Measurements from ENCODE around the gene USP3.

Gene USP3

GRCh38 chr15:63593705-63594671 is 89.6 kb downstream of the USP3 start:
- Histone ChIP-seq H3K27me3 (ENCODE audit: insufficient read depth, low read length, poor library complexity, severe bottlenecking) (no peaks in the 10 kb centered on the region), H3K4me1 (ENCODE audit: insufficient read depth, low read length, poor library complexity, severe bottlenecking) (peaks cover 9% of the 10 kb centered on the region), H3K4me3 (ENCODE audit: low read length, poor library complexity, severe bottlenecking) (no peak overlapping the region), H3K9me2 (replicated peaks; ENCODE audit: low read depth, low read length) (no peaks in the 10 kb centered on the region), H3K79me2 (ENCODE audit: insufficient read depth, low read length) (no peaks in the 10 kb centered on the region), H3K9ac (ENCODE audit: low read depth, low read length, poor library complexity, severe bottlenecking) (no peak overlapping the region), H3K9me3 (ENCODE audit: insufficient read depth, low read depth, low read length) (no peaks in the 10 kb centered on the region), H4K20me1 (ENCODE audit: insufficient read depth, low read length, poor library complexity, severe bottlenecking) (no peaks in the 10 kb centered on the region), H3F3A (ENCODE audit: low read depth) (no peaks in the 10 kb centered on the region), H3K36me3 (ENCODE audit: insufficient read depth, low read length) (peaks cover 50% of the 10 kb centered on the region), H3K4me2 (ENCODE audit: low read depth, low read length, poor library complexity, severe bottlenecking) (no peak overlapping the region), H2AFZ (ENCODE audit: low read length) (no peak overlapping the region)
- TF ChIP-seq EZH2phosphoT487 (IDR thresholded peaks at IDR 0.05; ENCODE audit: borderline replicate concordance) = no peak
- TF ChIP-seq CTCF (conservative IDR thresholded peaks at IDR 0.05; ENCODE audit: low read length) = no peak

GRCh38 chr15:63595065-63595464 is 90.7 kb downstream of the USP3 start:
- H3K4me2 ChIP-seq (ENCODE audit: low read depth, low read length, poor library complexity, severe bottlenecking) = no peak overlapping the region
- TF ChIP-seq EZH2phosphoT487 (IDR thresholded peaks at IDR 0.05; ENCODE audit: borderline replicate concordance) (no peak), CTCF (conservative IDR thresholded peaks at IDR 0.05; ENCODE audit: low read length) (no peak)

GRCh38 chr15:63595688-63596087 is 91.3 kb downstream of the USP3 start:
- no peaks in the 10 kb centered on the region for H4K20me1 ChIP-seq (ENCODE audit: insufficient read depth, low read length, poor library complexity, severe bottlenecking)
- no peaks in the 10 kb centered on the region for H3K9me2 ChIP-seq (replicated peaks; ENCODE audit: low read depth, low read length)
- no peaks in the 10 kb centered on the region for H3K27me3 ChIP-seq (ENCODE audit: insufficient read depth, low read length, poor library complexity, severe bottlenecking)
- H3K36me3 ChIP-seq (ENCODE audit: insufficient read depth, low read length) = peaks cover 33% of the 10 kb centered on the region; the same call in 1 of the 2 replicates
- H3K79me2 ChIP-seq (ENCODE audit: insufficient read depth, low read length) = peaks cover 6% of the 10 kb centered on the region
- no peaks in the 10 kb centered on the region for H3F3A ChIP-seq (ENCODE audit: low read depth)
- H2AFZ ChIP-seq (ENCODE audit: low read length) = no peak overlapping the region
- no peaks in the 10 kb centered on the region for H3K9me3 ChIP-seq (ENCODE audit: insufficient read depth, low read depth, low read length)
- no peak overlapping the region for H3K9ac ChIP-seq (ENCODE audit: low read depth, low read length, poor library complexity, severe bottlenecking)
- TF ChIP-seq EZH2phosphoT487 (IDR thresholded peaks at IDR 0.05; ENCODE audit: borderline replicate concordance) = no peak
- no peak for TF ChIP-seq CTCF (conservative IDR thresholded peaks at IDR 0.05; ENCODE audit: low read length)
- peaks cover 19% of the 10 kb centered on the region for H3K4me1 ChIP-seq (ENCODE audit: insufficient read depth, low read length, poor library complexity, severe bottlenecking)
- H3K4me3 ChIP-seq (ENCODE audit: low read length, poor library complexity, severe bottlenecking) = no peak overlapping the region
- no peak overlapping the region for H3K4me2 ChIP-seq (ENCODE audit: low read depth, low read length, poor library complexity, severe bottlenecking)

More at GRCh38 chr15:63595065-63595464, 90.7 kb downstream of the USP3 start:
- H3K4me3 ChIP-seq (ENCODE audit: low read length, poor library complexity, severe bottlenecking) = no peak overlapping the region
- peaks cover 3% of the 10 kb centered on the region for H3K79me2 ChIP-seq (ENCODE audit: insufficient read depth, low read length)
- H4K20me1 ChIP-seq (ENCODE audit: insufficient read depth, low read length, poor library complexity, severe bottlenecking) = no peaks in the 10 kb centered on the region
- H3K4me1 ChIP-seq (ENCODE audit: insufficient read depth, low read length, poor library complexity, severe bottlenecking) = peaks cover 19% of the 10 kb centered on the region
- no peak overlapping the region for H2AFZ ChIP-seq (ENCODE audit: low read length)
- no peaks in the 10 kb centered on the region for H3K27me3 ChIP-seq (ENCODE audit: insufficient read depth, low read length, poor library complexity, severe bottlenecking)
- H3K9me2 ChIP-seq (replicated peaks; ENCODE audit: low read depth, low read length) = no peaks in the 10 kb centered on the region
- H3K9me3 ChIP-seq (ENCODE audit: insufficient read depth, low read depth, low read length) = no peaks in the 10 kb centered on the region
- no peak overlapping the region for H3K9ac ChIP-seq (ENCODE audit: low read depth, low read length, poor library complexity, severe bottlenecking)
- no peaks in the 10 kb centered on the region for H3F3A ChIP-seq (ENCODE audit: low read depth)
- peaks cover 40% of the 10 kb centered on the region; the same call in 1 of the 2 replicates for H3K36me3 ChIP-seq (ENCODE audit: insufficient read depth, low read length)
